Small intestine (tissue), 7 donors: Measurements from ENCODE around the gene SPTBN5. TPM values are rescaled to one million over a fixed set of nuclear protein-coding genes. Genes with fewer than 3 reads are reported as not detected.

Experiments used
- DNase-seq, 2 donors: peaks; one replicate each; pipeline versions ENCODE4 v3.0.0 to v3.0.0-alpha.2; 2013
- FAIRE-seq: peaks from 2 replicates; lab custom pipeline; 2012; peaks lifted over from hg19 to GRCh38; lab: Jason Lieb, UNC
- H3K27ac ChIP-seq, 3 donors: one replicate each; pipeline ENCODE4 v1.5.1; 2013; ENCODE audit warnings: low read length in 2 of 3, mild to moderate bottlenecking in 2 of 3, control low read depth in 1 of 3, inconsistent platforms in 1 of 3, low read depth in 1 of 3, moderate library complexity in 1 of 3
- H3K27me3 ChIP-seq, 3 donors: one replicate each; pipeline ENCODE4 v1.6.1; 2013; ENCODE audit warnings: low read length in 3 of 3, inconsistent platforms in 1 of 3; ENCODE audit not compliant: control insufficient read depth in 3 of 3, insufficient read depth in 3 of 3
- H3K36me3 ChIP-seq, 3 donors: one replicate each; pipeline ENCODE4 v1.6.1; 2013; ENCODE audit warnings: low read length in 3 of 3, inconsistent platforms in 1 of 3, low read depth in 1 of 3, mild to moderate bottlenecking in 1 of 3, moderate library complexity in 1 of 3; ENCODE audit not compliant: control insufficient read depth in 3 of 3, insufficient read depth in 2 of 3
- H3K4me1 ChIP-seq, 3 donors: one replicate each; pipeline ENCODE4 v1.6.1; 2013; ENCODE audit warnings: low read length in 2 of 3, inconsistent platforms in 1 of 3, low read depth in 1 of 3, mild to moderate bottlenecking in 1 of 3, moderate library complexity in 1 of 3; ENCODE audit not compliant: control insufficient read depth in 3 of 3, insufficient read depth in 2 of 3
- H3K4me3 ChIP-seq, 3 donors: one replicate each; pipeline ENCODE4 v1.5.1; 2013; ENCODE audit warnings: low read length in 3 of 3, control low read depth in 1 of 3, inconsistent platforms in 1 of 3, low read depth in 1 of 3, mild to moderate bottlenecking in 1 of 3, moderate library complexity in 1 of 3
- H3K9me3 ChIP-seq, 2 donors: one replicate each; pipeline ENCODE4 v1.6.1; 2013; ENCODE audit warnings: low read depth in 1 of 2, low read length in 1 of 2; ENCODE audit not compliant: control insufficient read depth in 2 of 2, insufficient read depth in 1 of 2
- WGBS, 3 donors: extraction: QIAGEN DNeasy Blood & Tissue Kit; methylation state at CpG; one replicate each; pipeline ENCODE4 v1.1.7; 2013; 5-methylcytosine and 5-hydroxymethylcytosine counted together
- polyA plus RNA-seq, 4 donors: library from polyadenylated mRNA; stranded (reverse) in 3 of 4; unstranded in 1 of 4; fragments of 200-250 nt in 3 of 4; fragments of 120-200 nt in 1 of 4; gene quantifications; one replicate each; pipeline versions ENCODE4 v1.2.1 to v1.2.3, GENCODE V29; 2013
- donor health status: healthy with polysubstance abuse.
- donor health status: control.
- donor health status: control.
- donor health status: Bipolar disorder and iron deficiency.
- donor health status: healthy.

The SPTBN5 gene
- polyA plus RNA-seq, 4 donors: 0.45 to 1.6 (median 0.57) TPM

DNA sequence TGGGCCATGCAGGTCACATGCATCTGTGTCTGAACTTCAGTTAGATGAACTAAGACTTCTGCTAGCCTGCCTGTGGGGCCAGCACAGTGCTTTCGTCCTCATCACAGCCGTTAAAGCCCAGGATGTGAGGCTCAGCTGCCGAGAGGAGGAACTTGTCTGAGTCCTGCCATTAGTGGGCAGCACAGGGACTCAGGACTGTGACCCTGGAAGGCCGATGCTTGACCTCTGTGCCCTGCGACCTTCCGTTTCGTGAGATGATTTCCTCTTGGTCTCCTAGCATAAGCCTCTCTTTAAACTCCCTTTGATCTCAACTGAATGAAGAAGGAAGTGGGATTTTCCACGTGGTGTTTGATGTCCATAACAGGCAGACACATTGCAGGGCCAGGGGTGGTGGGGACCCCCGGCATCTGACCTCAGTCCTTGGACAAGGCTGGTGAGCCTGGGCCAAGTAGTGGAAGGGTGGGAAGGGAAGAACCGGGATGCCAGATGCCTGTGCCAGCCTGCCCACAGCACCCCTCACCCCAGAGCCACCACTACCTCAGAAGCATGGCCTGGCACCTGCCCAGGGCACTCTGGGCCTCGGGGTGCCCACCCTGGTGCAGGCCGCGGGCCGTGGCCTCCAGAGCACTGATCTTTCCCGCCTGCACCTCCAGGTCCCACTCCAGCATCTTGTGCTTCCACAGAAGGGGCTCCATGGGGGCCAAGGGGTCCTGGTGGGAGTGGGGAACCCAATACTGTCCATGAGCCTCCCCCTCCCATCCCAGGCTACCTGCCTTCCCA is 33.6 kb downstream of the SPTBN5 start:
- Histone ChIP-seq H3K4me1 (no peaks in the 10 kb centered on the region), H3K27ac (no peak overlapping the region), H3K4me3 (no peak overlapping the region), H3K36me3 (peaks cover 0 to 3% (median 0%) of the 10 kb centered on the region in 3 donors), H3K9me3 (no peaks in the 10 kb centered on the region), H3K27me3 (no peaks in the 10 kb centered on the region)
- FAIRE-seq (no peak), DNase-seq (no peak)
- WGBS, 3 donors: 61 to 69% (median 63%) methylated on average over 15 of the region's 15 CpGs

DNA sequence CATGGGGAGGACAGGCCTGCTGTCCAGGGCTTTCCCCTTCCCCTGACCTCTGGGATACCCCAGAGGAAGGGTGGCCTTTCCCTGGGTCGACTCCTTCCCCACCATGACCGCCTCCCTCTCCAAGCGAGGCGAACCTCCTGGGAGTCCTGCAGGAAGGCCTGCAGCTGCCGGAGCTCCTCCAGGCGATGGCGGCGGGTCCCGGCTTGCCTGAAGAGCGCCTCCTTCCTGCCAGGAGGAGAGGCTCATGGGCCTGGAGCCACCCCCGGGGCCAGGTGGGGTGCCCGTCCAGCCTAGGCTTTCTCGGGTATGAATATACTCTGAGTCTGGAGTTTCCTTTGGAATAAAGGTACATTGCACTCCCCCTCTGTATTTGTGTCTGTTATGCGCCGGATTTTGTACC is 35.1 kb downstream of the SPTBN5 start:
- H3K36me3 ChIP-seq: peaks cover 0 to under 1% (median 0%) of the 10 kb centered on the region in 3 donors
- no peaks in the 10 kb centered on the region for H3K9me3 ChIP-seq
- FAIRE-seq (no peak), DNase-seq (no peak)
- H3K27ac ChIP-seq: no peak overlapping the region
- H3K27me3 ChIP-seq: no peaks in the 10 kb centered on the region
- 91 to 92% (median 91%) methylated on average over 15 of the region's 15 CpGs for WGBS, 3 donors
- H3K4me3 ChIP-seq: no peak overlapping the region
- no peaks in the 10 kb centered on the region for H3K4me1 ChIP-seq

DNA sequence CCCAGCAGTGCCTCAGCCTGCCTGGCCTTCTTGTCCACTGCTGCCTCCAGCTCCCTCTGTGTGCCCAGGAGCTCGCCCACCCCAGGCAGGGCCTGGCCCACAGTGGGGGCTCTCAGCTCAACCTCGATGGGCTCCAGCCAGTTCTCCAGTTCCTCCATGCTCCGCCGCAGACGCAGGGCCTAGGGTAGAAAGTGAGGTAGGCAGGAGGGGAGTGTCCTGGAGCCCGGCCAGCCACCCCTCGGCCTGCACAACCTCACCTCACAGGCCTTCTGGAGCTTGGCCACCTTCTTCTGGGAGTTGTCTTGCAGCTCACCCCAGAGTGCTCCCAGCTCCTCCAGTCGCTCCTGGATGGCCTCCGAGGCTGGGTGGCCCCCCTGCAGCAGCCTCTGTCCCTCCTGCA is 36.5 kb downstream of the SPTBN5 start:
- H3K27ac ChIP-seq: no peak overlapping the region
- H3K36me3 ChIP-seq: no peaks in the 10 kb centered on the region
- H3K9me3 ChIP-seq: no peaks in the 10 kb centered on the region
- no peaks in the 10 kb centered on the region for H3K27me3 ChIP-seq
- DNase-seq: no peak
- WGBS, 3 donors: 85 to 89% (median 87%) methylated on average over 9 of the region's 9 CpGs
- no peak for FAIRE-seq
- H3K4me1 ChIP-seq: no peaks in the 10 kb centered on the region
- H3K4me3 ChIP-seq: no peak overlapping the region

DNA sequence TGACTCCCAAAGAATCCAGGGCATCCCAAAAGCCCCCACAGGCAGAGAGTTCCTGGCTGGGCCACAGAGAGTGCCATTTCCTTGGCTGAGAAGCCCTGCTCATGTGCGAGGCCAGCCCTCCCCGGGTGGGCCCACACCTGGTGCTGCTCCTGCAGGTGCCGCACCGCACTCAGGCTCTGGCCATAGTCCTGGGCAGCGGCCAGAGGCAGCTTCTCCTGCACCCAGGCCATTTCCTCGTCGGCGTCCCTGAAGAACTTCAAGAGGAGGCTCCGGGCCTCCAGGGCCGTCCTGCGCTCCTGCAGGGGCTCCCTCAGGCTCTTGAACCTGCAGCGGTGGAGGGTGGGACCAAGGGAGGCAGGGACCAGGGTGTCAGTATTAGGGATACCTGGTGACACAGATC is 37.1 kb downstream of the SPTBN5 start:
- Histone ChIP-seq H3K27ac (no peak overlapping the region), H3K36me3 (no peaks in the 10 kb centered on the region), H3K9me3 (no peaks in the 10 kb centered on the region), H3K4me3 (no peak overlapping the region), H3K27me3 (no peaks in the 10 kb centered on the region), H3K4me1 (no peaks in the 10 kb centered on the region)
- FAIRE-seq: no peak
- DNase-seq: no peak
- 92 to 95% (median 94%) methylated on average over 12 of the region's 12 CpGs for WGBS, 3 donors

DNA sequence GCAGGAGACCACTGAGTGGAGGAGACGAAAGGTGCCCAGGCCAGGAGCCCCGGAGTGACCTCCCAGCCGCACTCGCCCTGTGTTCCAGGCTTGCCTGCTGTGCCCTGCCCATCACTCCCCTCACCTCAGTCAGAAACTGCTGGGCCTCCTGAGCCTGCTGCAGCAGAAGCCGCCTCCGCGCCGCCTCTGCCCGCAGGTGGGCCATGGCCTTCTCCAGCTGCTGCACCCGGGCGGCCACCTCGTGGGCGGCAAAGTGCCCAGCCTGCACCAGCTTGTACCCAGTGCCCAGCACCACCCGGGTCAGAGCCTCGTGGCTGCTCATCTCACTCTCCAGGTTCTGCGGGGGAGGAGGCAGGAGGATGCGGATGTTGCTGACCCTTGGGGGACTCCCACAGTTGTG is 37.6 kb downstream of the SPTBN5 start:
- Histone ChIP-seq H3K4me3 (no peak overlapping the region), H3K27ac (no peak overlapping the region), H3K36me3 (no peaks in the 10 kb centered on the region), H3K9me3 (no peaks in the 10 kb centered on the region), H3K27me3 (no peaks in the 10 kb centered on the region), H3K4me1 (no peaks in the 10 kb centered on the region)
- FAIRE-seq (no peak), DNase-seq (no peak)
- WGBS, 3 donors: 88 to 93% (median 91%) methylated on average over 17 of the region's 17 CpGs

DNA sequence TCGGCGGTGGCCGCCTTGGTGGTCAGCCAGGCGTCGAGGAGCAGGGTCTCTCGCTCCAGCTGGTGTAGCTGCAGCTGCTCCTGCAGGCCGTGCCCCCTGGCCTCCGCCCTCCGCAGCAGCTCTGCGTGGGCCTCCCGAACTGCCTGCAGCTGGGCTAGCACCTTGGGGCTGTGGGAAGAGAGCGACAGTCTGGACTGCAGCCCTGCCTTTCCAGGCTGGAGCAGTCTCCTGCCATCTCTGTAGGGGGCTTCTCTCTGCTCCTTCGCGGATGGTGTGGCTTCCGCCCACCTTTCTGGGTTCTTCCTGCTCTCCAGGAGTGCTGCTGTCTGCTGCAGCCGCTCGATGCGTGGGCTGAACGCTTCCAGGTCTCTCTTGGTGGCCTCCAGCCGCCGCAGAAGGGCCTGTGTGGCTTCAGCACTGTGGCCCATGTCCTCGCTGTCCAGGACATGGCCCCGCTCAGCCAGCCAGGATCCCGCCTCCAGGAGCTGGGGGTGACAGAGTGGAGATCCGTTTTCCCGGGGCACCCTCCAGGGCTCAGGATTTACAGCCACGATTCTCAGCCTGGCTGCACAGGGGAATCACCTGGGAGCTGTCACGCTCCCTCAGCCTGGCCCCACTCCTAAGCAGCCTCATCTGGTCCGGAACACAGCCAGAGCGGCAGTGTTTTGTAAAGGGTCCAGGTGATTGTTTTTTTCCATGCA is 38.4 kb downstream of the SPTBN5 start:
- Histone ChIP-seq H3K27me3 (peaks cover 0 to 3% (median 0%) of the 10 kb centered on the region in 3 donors), H3K27ac (no peak overlapping the region), H3K9me3 (no peaks in the 10 kb centered on the region), H3K4me3 (no peak overlapping the region), H3K4me1 (no peaks in the 10 kb centered on the region), H3K36me3 (no peaks in the 10 kb centered on the region)
- FAIRE-seq (no peak), DNase-seq (no peak)
- 79 to 90% (median 89%) methylated on average over 25 to 30 of the region's 30 CpGs for WGBS, 3 donors

DNA sequence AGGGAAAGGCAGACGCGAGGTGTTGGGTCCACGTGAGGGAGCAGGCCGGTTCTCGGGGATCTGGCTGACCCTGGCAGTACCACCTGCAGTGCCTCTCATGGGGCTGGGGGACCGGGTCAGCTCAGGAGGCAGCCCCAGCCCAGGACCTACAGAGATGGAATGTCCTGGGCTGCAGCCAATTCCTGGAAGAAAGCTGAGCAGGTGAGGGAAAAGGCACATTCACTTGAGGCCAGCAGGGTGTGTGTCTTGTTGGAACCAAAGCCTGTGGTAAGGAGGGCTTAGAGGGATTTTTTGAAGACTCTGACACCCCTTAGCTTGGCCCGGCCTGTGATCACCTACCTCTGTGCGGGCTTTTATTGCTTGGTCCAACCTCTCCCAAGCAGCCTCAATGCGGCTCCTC is 39.4 kb downstream of the SPTBN5 start:
- peaks cover 0 to 5% (median 0%) of the 10 kb centered on the region in 3 donors for H3K36me3 ChIP-seq
- no peak for FAIRE-seq
- H3K9me3 ChIP-seq: no peaks in the 10 kb centered on the region
- H3K27ac ChIP-seq: no peak overlapping the region
- H3K4me1 ChIP-seq: no peaks in the 10 kb centered on the region
- DNase-seq: no peak
- H3K27me3 ChIP-seq: peaks cover 0 to 3% (median 0%) of the 10 kb centered on the region in 3 donors
- 73 to 88% (median 76%) methylated on average over 9 of the region's 9 CpGs for WGBS, 3 donors
- H3K4me3 ChIP-seq: no peak overlapping the region

- H3K4me1 ChIP-seq: no peaks in the 10 kb centered on the region
- peaks cover 0 to 3% (median 0%) of the 10 kb centered on the region in 3 donors for H3K27me3 ChIP-seq
- FAIRE-seq: no peak
- 83 to 89% (median 87%) methylated on average over 10 of the region's 10 CpGs for WGBS, 3 donors
- peaks cover 0 to 10% (median 0%) of the 10 kb centered on the region in 3 donors for H3K36me3 ChIP-seq
- no peak for DNase-seq
- no peak overlapping the region for H3K27ac ChIP-seq
- H3K9me3 ChIP-seq: no peaks in the 10 kb centered on the region
- no peak overlapping the region for H3K4me3 ChIP-seq
These were observed 40.0 kb downstream of the SPTBN5 start for GRCh38 chr15:41853831-41854230.
